Measurements from ENCODE around the gene FBXL20.
"Not testable (repeated sequence)": the region's sequence is repeated elsewhere in the genome, so short reads cannot be mapped to it uniquely, and the experiment has no call there.

The FBXL20 gene

GRCh38 chr17:39447561-39447960 is 46.1 kb upstream of the FBXL20 start:
- Histone ChIP-seq H3K4me1 (ENCODE audit: insufficient read depth, low read length, severe bottlenecking) (peaks cover 19% of the 10 kb centered on the region), H3K4me3 (ENCODE audit: low read depth, low read length, poor library complexity, severe bottlenecking) (no peak overlapping the region), H3F3A (ENCODE audit: insufficient read depth, low read length) (no peaks in the 10 kb centered on the region), H3K27ac (ENCODE audit: low read depth, low read length, poor library complexity, severe bottlenecking) (no peak overlapping the region), H4K20me1 (ENCODE audit: insufficient read depth, low read length) (no peaks in the 10 kb centered on the region), H3K36me3 (ENCODE audit: insufficient read depth, low read length) (peaks cover 48% of the 10 kb centered on the region), H3K4me2 (ENCODE audit: low read length) (no peak overlapping the region), H3K9ac (ENCODE audit: low read length) (no peak overlapping the region), H2AFZ (ENCODE audit: low read length) (no peak overlapping the region), H3K9me2 (ENCODE audit: low read depth, low read length) (no peaks in the 10 kb centered on the region), H3K79me2 (ENCODE audit: insufficient read depth, low read length) (peaks cover 24% of the 10 kb centered on the region), H3K27me3 (ENCODE audit: insufficient read depth, low read length) (no peaks in the 10 kb centered on the region), H3K9me3 (ENCODE audit: low read length) (no peaks in the 10 kb centered on the region)
- TF ChIP-seq EZH2 (IDR thresholded peaks at IDR 0.05; ENCODE audit: borderline replicate concordance, low read length) = no peak
- TF ChIP-seq CTCF (IDR thresholded peaks at IDR 0.05; ENCODE audit: low read length) = no peak

DNA sequence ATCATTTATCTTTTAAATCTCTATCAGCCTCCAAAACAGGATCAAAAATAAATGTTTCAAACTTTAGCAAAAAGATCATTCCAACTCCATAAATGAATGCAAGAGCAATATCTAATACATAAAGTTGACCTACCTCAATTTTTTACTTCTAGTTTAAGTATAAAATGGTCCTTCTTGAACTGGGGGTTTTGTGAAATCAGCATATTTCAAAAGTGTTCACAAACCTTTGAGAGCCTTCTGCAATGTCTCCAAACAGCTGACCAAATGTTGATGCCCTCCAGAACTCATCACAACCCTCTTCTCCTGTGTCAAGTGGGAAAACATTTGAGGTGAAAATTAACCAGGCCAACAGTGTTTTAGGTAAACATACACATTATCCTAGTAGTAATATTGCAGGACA is 41.9 kb upstream of the FBXL20 start:
- Histone ChIP-seq H3K9me3 (ENCODE audit: low read length) (no peaks in the 10 kb centered on the region), H4K20me1 (ENCODE audit: insufficient read depth, low read length) (0 out of 2 replicates have a peak, but pooled peaks cover 3% of the 10 kb centered on the region), H3K4me1 (ENCODE audit: insufficient read depth, low read length, severe bottlenecking) (no peaks in the 10 kb centered on the region), H3K79me2 (ENCODE audit: insufficient read depth, low read length) (peaks cover 5% of the 10 kb centered on the region; the same call in 1 of the 2 replicates), H3K36me3 (ENCODE audit: insufficient read depth, low read length) (peaks cover 89% of the 10 kb centered on the region), H3K9me2 (ENCODE audit: low read depth, low read length) (no peaks in the 10 kb centered on the region), H3K9ac (ENCODE audit: low read length) (no peak overlapping the region), H2AFZ (ENCODE audit: low read length) (no peak overlapping the region), H3K27ac (ENCODE audit: low read depth, low read length, poor library complexity, severe bottlenecking) (no peak overlapping the region), H3K4me2 (ENCODE audit: low read length) (no peak overlapping the region), H3K27me3 (ENCODE audit: insufficient read depth, low read length) (no peaks in the 10 kb centered on the region), H3K4me3 (ENCODE audit: low read depth, low read length, poor library complexity, severe bottlenecking) (no peak overlapping the region), H3F3A (ENCODE audit: insufficient read depth, low read length) (no peaks in the 10 kb centered on the region)
- TF ChIP-seq CTCF (IDR thresholded peaks at IDR 0.05; ENCODE audit: low read length) (no peak), EZH2 (IDR thresholded peaks at IDR 0.05; ENCODE audit: borderline replicate concordance, low read length) (no peak)

DNA sequence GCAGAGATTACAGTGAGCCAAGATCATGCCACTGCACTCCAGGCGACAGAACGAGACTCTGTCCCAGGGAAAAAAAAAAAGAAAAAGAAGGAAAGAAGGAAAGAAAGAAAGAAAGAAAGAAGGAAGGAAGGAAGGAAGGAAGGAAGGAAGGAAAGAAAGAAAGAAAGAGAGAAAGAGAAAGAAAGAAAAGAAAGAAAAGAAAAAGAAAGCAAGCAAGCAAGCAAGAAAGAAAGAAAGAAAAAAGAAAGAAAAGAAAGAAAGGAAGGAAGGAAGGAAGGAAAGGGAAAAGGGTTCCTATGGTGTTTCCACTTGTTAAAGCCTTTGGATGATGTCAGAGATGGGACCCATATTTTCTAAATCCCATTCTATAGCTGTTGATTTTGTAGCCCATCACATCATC is 38.4 kb upstream of the FBXL20 start:
- not testable (repeated sequence) for H3K27ac ChIP-seq (ENCODE audit: low read depth, low read length, poor library complexity, severe bottlenecking); H3K27me3 ChIP-seq (ENCODE audit: insufficient read depth, low read length); H3K4me1 ChIP-seq (ENCODE audit: insufficient read depth, low read length, severe bottlenecking); H3F3A ChIP-seq (ENCODE audit: insufficient read depth, low read length); H3K4me3 ChIP-seq (ENCODE audit: low read depth, low read length, poor library complexity, severe bottlenecking); H3K9me2 ChIP-seq (ENCODE audit: low read depth, low read length); H3K9ac ChIP-seq (ENCODE audit: low read length); H3K79me2 ChIP-seq (ENCODE audit: insufficient read depth, low read length); H3K4me2 ChIP-seq (ENCODE audit: low read length); H3K9me3 ChIP-seq (ENCODE audit: low read length); H2AFZ ChIP-seq (ENCODE audit: low read length); H4K20me1 ChIP-seq (ENCODE audit: insufficient read depth, low read length)
- H3K36me3 ChIP-seq (ENCODE audit: insufficient read depth, low read length) = peaks cover 85% of the 10 kb centered on the region

- no peaks in the 10 kb centered on the region for H4K20me1 ChIP-seq (ENCODE audit: insufficient read depth, low read length)
- peaks cover 82% of the 10 kb centered on the region for H3K36me3 ChIP-seq (ENCODE audit: insufficient read depth, low read length)
- H3K4me2 ChIP-seq (ENCODE audit: low read length) = no peak overlapping the region
- no peaks in the 10 kb centered on the region for H3F3A ChIP-seq (ENCODE audit: insufficient read depth, low read length)
- no peaks in the 10 kb centered on the region for H3K9me2 ChIP-seq (ENCODE audit: low read depth, low read length)
- no peaks in the 10 kb centered on the region for H3K79me2 ChIP-seq (ENCODE audit: insufficient read depth, low read length)
- H2AFZ ChIP-seq (ENCODE audit: low read length) = no peak overlapping the region
- H3K27me3 ChIP-seq (ENCODE audit: insufficient read depth, low read length) = no peaks in the 10 kb centered on the region
- no peak overlapping the region for H3K9ac ChIP-seq (ENCODE audit: low read length)
- TF ChIP-seq EZH2 (IDR thresholded peaks at IDR 0.05; ENCODE audit: borderline replicate concordance, low read length) = no peak
- no peak for TF ChIP-seq CTCF (IDR thresholded peaks at IDR 0.05; ENCODE audit: low read length)
- no peaks in the 10 kb centered on the region for H3K4me1 ChIP-seq (ENCODE audit: insufficient read depth, low read length, severe bottlenecking)
- no peak overlapping the region for H3K4me3 ChIP-seq (ENCODE audit: low read depth, low read length, poor library complexity, severe bottlenecking)
- H3K9me3 ChIP-seq (ENCODE audit: low read length) = no peaks in the 10 kb centered on the region
- no peak overlapping the region for H3K27ac ChIP-seq (ENCODE audit: low read depth, low read length, poor library complexity, severe bottlenecking)
Measured at GRCh38 chr17:39429600-39429999, 28.2 kb upstream of the FBXL20 start.

Data from OCI-LY1 (cell line).